HG03378 (cell line): ENCODE results near the gene CASZ1.

Experiments
- ATAC-seq: cut with Tn5 transposase; IDR thresholded peaks from one replicate; pipeline ENCODE4 v1.9.1; 2021; ENCODE audit warnings: mild to moderate bottlenecking, moderate library complexity; ENCODE audit not compliant: unreplicated experiment

CASZ1 gene

GRCh38 chr1:10730985-10731384, 65.5 kb downstream of the CASZ1 start:
- ATAC-seq, result no peak

GRCh38 chr1:10728595-10729410, 67.6 kb downstream of the CASZ1 start:
- no peak for ATAC-seq

DNA sequence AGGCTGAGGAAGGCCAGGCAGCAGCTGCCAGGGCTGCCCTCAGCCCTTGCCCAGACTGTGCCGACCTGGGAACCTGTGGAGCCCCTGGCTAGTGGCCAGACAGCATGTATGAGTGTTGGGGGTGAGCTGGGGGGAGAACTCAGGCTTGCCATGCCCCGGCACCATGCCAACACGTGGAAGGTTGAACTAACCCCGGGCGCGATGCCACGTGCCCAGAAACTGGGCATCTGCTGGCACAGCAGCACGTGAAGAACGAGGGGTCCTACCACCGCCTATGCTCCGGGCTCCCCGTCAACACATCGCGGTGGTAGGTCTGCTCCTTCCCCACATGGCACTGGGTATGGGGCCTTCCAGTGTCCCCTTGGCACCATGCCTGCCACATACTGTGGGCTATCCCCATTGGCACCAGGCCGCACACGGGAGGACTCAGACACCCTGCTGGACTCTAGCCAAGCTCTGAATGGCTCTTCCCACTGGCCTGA, 68.7 kb downstream of the CASZ1 start:
- ATAC-seq, result no peak

GRCh38 chr1:10726355-10726754, 70.1 kb downstream of the CASZ1 start:
- no peak for ATAC-seq

- no peak for ATAC-seq
Measured at GRCh38 chr1:10724948-10725847, 71.2 kb downstream of the CASZ1 start.

GRCh38 chr1:10724511-10724910, 71.9 kb downstream of the CASZ1 start:
- no peak for ATAC-seq

GRCh38 chr1:10724052-10724494, 72.4 kb downstream of the CASZ1 start:
- ATAC-seq, result no peak

DNA sequence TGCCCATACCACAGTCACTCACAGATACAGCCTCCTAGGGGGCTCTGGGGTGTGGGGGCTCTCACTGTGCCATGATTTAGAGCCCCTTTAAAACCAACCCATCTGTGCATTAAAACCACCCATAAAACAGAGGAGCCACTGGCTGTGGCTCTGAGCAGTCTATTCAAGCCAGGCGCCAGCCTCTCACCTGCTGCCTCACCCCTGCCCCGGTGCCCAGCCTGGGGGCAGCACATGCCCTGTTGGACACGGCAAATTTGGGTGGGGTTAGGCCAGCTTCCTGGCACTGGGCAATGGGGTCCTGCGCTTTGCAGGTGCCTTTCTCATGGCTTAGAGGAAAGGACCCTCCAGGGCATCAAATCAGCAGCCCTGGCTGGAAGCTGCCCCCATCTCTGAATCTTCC, 73.1 kb downstream of the CASZ1 start:
- no peak for ATAC-seq

DNA sequence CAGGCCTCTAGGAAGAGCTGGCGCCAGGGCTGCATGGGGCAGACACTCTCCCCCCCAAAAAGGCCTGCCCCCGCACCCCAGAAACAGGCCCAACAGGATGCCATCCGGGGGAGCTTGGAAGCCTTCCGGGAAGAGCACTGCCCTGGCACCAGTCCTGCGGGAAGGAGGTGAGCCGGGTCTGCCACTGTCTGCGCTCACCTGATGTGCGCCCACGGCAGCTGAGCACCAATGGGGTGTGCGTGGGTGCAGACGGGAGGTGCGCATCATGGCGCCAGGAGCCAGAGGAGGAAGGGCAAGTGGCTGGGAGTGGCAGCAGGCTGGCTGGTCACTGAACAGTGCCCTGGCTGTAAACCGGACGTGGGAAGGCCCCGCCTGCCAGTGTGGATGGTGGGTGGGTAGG, 73.6 kb downstream of the CASZ1 start:
- ATAC-seq, result no peak

DNA sequence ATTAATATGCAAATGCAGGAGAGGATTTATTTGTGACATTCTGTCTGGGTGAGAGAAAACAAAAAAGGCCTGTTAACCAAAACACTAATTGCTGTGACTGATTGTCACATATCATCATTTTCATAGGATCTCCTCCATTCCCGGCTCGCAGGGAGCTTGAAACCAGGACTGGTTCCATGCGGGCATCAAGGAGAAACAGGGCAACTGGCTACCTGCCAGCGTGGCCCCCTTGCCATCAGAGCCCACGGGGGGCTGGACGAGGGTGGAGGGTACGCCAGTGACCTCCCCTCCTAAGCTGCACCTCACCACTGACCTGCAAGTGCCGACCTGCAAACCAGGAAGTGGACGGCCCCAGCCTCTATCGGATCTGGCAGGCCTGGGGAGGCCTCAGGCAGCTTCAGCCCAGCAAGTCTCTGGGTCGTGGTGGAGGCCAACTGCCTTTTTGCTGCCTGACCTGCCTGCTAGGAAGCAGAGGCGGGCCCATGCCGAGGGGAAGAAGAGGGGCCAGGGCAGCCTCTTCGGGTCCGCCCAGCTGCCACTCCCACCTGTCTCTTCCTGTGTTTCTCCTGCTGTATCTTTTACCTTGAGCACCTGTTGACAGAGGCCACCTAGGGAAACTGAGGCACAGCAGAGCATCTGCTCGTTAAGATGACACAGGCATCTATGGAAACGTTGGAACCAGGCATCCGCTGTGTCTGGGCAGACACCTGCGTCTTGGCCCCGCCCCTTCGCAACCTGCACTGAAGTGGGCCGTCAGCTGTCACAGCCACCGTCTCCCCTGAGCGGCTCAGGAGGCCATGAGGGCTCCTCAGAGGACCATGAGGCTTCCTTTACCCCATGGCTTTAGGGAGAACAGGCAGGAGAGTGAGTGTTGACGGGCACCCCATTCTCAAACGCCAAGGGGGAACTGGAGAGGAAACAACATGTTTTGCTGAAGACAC, 74.8 kb downstream of the CASZ1 start:
- no peak for ATAC-seq

DNA sequence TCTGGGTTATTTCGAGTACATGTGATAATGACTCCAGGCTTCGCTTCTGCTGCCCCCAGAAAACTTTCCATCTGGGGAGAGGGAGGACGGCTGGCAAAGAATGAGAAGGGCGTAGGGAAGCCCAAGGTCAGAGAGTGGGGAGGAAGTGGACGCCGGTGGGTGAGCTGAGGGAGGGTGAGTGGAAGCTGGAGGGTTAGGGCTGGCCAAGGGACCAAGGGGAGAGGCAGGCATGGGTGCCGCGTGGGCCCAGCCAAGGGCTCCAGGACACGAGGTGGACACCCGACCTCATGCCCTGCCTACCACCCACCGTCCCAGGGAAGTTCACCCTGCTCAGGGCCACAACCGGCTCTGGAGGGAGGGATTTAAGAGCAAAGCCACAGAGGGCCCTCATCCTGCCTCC, 75.8 kb downstream of the CASZ1 start:
- ATAC-seq, result no peak

- no peak for ATAC-seq
Measured at GRCh38 chr1:10718083-10718415, 78.4 kb downstream of the CASZ1 start.

- no peak for ATAC-seq
Measured at GRCh38 chr1:10717296-10718082, 79.0 kb downstream of the CASZ1 start.

DNA sequence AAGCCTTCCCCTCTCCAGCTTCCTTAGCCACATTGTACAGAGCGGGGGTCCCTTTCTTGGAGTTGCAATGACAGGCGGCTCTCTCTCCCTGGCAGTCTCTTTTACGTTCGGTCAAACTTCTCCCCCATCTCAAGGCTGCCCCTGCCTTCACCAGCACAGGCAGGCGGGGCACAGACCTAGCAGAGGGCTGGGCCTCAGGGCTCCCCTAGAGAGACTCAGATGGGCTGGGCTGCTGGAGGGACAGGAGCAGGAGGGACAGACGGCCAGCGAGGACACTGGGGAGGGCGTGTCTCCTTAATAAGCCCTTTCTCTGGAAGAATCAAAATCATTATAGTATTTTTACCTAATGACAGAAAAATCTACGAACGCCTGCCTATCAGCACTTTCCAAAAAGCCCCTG, 79.6 kb downstream of the CASZ1 start:
- ATAC-seq, result no peak

- ATAC-seq, result no peak
Measured at GRCh38 chr1:10714337-10715114, 81.9 kb downstream of the CASZ1 start.

DNA sequence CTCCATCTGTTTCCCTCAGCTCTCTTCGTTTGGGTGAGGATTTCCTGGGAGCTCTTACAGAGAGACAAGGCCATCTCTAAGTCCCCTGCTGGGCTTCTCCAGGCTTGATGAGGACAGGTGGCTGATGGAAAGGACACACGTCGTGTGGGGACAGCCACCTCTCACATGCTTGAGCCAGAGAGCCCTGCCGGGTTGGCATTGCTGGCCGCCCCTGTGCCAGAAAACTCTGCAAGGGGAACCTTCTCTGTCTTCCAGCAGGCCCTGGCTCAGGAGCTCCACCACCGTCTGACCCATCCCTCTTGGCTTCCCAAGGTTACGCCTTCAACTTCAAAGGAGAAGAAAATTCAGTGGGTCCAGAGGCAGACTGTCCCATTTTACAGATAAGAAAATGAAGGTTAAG, 82.8 kb downstream of the CASZ1 start:
- no peak for ATAC-seq

DNA sequence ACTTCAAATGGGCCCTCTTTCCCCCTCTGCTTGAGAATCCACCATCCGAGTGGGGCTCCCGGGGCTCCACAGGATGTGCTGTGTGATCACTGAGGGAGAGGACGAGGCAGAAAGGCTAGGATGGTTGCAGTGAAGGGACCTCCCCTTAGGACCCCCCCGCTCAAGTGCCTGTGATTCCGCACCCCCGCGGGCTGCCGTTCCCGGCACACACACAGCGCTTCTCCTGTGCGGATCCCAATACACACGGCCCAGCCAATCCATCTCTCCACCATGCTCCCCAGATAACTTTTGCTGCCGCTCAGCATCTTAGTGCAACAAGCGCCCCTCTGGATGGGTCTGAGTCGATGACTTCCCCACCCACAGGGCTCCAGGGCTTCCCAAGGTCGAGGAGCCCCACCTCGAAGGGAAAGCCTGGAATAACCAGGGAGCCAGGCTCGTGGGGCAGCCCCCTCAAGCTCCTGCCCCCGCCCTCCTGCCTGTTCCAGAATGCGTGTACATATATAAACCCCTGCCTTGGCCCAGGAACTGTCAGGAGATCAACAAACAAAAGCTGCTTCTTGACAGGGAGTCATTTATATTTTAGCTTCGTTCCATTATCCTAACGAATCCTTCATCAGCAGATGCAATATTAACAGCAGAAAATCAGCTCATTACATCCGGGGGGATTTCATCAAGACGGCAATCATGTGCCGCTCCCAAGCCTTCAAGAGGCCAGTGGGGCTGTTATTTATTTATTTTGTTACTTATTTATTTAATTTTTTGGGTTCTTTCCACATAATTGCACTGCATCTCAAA, 83.7 kb downstream of the CASZ1 start:
- no peak for ATAC-seq

DNA sequence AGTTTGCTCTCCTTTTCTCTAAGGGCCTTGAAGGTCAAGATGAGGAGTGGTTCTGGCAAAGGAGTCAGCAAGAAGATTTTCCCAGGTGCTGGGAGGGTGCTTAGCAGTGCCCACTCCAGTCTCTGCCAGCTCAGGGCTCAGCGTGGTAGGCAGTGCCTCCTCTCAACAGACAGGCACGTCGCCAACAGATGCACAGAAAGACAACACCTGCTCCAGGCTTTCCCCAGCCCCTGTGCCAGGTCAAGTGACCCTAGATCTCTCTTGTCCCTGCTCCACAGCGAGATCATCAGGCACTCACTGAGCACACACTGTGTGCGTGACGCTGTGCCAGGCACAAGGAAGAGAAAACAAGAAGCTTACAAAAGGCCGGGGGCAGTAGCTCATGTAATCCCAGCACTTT, 86.0 kb downstream of the CASZ1 start:
- no peak for ATAC-seq

- ATAC-seq, result no peak
Measured at GRCh38 chr1:10709646-10710045, 86.8 kb downstream of the CASZ1 start.
